Adrenal gland (tissue), 12 donors: ENCODE results near the gene INSYN2A. TPM values are rescaled to one million over a fixed set of nuclear protein-coding genes. Genes with fewer than 3 reads are reported as not detected.

ENCODE experiments used
- DNase-seq, 7 donors: peaks; one replicate each; pipeline ENCODE4 v3.0.0-alpha.2; 2019 to 2020
- H3K27ac ChIP-seq, 5 donors: fragments of 200-600 bp; sonication (generic) in 4 of 5; 1 replicate in 3 of 5; 2 replicates in 2 of 5; pipeline versions ENCODE4 v1.5.1 to v1.8.0; 2016 to 2020; ENCODE audit warnings: mild to moderate bottlenecking in 1 of 5
- H3K27me3 ChIP-seq: fragments of 200-600 bp; 2 replicates; pipeline ENCODE4 v1.8.0; 2021
- H3K36me3 ChIP-seq, 2 donors: fragments of 200-600 bp; replicated peaks in 1 of 2; 1 replicate in 1 of 2; 2 replicates in 1 of 2; pipeline versions ENCODE4 v1.5.1 to v1.8.0; 2018 to 2022
- H3K4me1 ChIP-seq, 2 donors: fragments of 200-600 bp; replicated peaks in 1 of 2; 1 replicate in 1 of 2; 2 replicates in 1 of 2; pipeline versions ENCODE4 v1.5.1 to v1.8.0; 2018 to 2021
- H3K4me3 ChIP-seq, 4 donors: fragments of 200-600 bp; sonication (generic) in 3 of 4; one replicate each; pipeline ENCODE4 v1.5.1; 2016 to 2018
- H3K9me3 ChIP-seq, 3 donors: fragments of 200-600 bp; sonication (generic) in 1 of 3; replicated peaks in 1 of 3; 1 replicate in 2 of 3; 2 replicates in 1 of 3; pipeline versions ENCODE4 v1.5.1 to v1.8.0; 2016 to 2021
- POLR2A ChIP-seq, 2 donors: fragments of 450-650 bp; IDR thresholded peaks; one replicate each; pipeline ENCODE4 v1.6.1; 2017; ENCODE audit warnings: antibody characterized with exemption in 2 of 2, mild to moderate bottlenecking in 2 of 2, moderate library complexity in 1 of 2
- whole genome bisulfite sequencing, 4 donors: extraction: QIAGEN DNeasy Blood & Tissue Kit in 2 of 4; methylation state at CpG; one replicate each; pipeline versions ENCODE4 v1.1.5 to v1.1.7; 2013 to 2017; 5-methylcytosine and 5-hydroxymethylcytosine counted together
- intact Hi-C, 2 donors: fragments of 100-400 bp; cut with DNase I; formaldehyde crosslinking; loops; one replicate each; pipeline versions ENCODE4 v1.14.1 to v1.15.0; 2022 to 2023
- polyA plus RNA-seq, 3 donors: library from polyadenylated mRNA; stranded (reverse); fragments of 200-250 nt in 2 of 3; fragments of 350-450 nt in 1 of 3; fragmentation: Illumina TruSeq in 1 of 3; extraction: RNeasy Lipid Tissue Mini Kit (QIAGEN cat#74804) in 1 of 3; gene quantifications; one replicate each; pipeline ENCODE4 v1.2.3, GENCODE V29; 2013 to 2014
- total RNA-seq, 9 donors: library from RNA; depleted of rRNA in 4 of 9; stranded (reverse); fragments of >200 nt in 4 of 9; fragments of 120-200 nt in 1 of 9; fragmentation: NEBNext Ultra II Directional in 1 of 9; extraction: Animal tissue kit (Norgen Biotek cat#: 25700) in 1 of 9; gene quantifications; one replicate each; pipeline versions ENCODE4 v1.1.0 to v1.2.4, GENCODE V29; 2013 to 2023
- TF ChIP-seq, protein P1 (sequence below), 6 experiments: fragments of 450-650 bp in 4 of 6; fragments of 200-600 bp in 2 of 6; sonication (generic) in 1 of 6; IDR thresholded peaks; 1 replicate in 5 of 6; 2 replicates in 1 of 6; pipeline versions ENCODE4 v1.5.1 to v1.8.0; 2016 to 2021; ENCODE audit warnings: antibody characterized with exemption in 6 of 6, mild to moderate bottlenecking in 2 of 6, moderate library complexity in 1 of 6
- donor health status: healthy with polysubstance abuse.
- donor health status: Bipolar disorder and iron deficiency.
- donor health status: DM: yes; HTN: yes; CAD: no.
- donor health status: DM: no; HTN: no; CAD: no.
- donor health status: DM: no; HTN: no; CAD: no.
- donor health status: DM: yes; HTN: yes; CAD: no.

The INSYN2A gene
- total and polyA plus RNA-seq, 12 donors: 0.07 to 0.08 TPM; not detected in 10

GRCh38 chr10:127198307-127198706 is 1.9 kb upstream of the INSYN2A start:
- intact Hi-C loops: no loop called here
- DNase-seq: no peak

GRCh38 chr10:127197154-127197432 is 702 bp upstream of the INSYN2A start:
- H3K27ac ChIP-seq: no peak overlapping the region
- no peaks in the 10 kb centered on the region for H3K36me3 ChIP-seq
- WGBS, 4 donors: 71 to 77% (median 74%) methylated on average over 4 to 5 of the region's 5 CpGs; no CpG with 5 or more reads in 1 of the 4 donors
- no peak overlapping the region for H3K4me3 ChIP-seq
- H3K27me3 ChIP-seq: peaks cover 13% of the 10 kb centered on the region
- no peaks in the 10 kb centered on the region for H3K9me3 ChIP-seq
- intact Hi-C loops: no loop called here
- TF ChIP-seq, protein P1, sequence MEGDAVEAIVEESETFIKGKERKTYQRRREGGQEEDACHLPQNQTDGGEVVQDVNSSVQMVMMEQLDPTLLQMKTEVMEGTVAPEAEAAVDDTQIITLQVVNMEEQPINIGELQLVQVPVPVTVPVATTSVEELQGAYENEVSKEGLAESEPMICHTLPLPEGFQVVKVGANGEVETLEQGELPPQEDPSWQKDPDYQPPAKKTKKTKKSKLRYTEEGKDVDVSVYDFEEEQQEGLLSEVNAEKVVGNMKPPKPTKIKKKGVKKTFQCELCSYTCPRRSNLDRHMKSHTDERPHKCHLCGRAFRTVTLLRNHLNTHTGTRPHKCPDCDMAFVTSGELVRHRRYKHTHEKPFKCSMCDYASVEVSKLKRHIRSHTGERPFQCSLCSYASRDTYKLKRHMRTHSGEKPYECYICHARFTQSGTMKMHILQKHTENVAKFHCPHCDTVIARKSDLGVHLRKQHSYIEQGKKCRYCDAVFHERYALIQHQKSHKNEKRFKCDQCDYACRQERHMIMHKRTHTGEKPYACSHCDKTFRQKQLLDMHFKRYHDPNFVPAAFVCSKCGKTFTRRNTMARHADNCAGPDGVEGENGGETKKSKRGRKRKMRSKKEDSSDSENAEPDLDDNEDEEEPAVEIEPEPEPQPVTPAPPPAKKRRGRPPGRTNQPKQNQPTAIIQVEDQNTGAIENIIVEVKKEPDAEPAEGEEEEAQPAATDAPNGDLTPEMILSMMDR (IDR thresholded peaks at IDR 0.05): no peak
- TF ChIP-seq POLR2A (IDR thresholded peaks at IDR 0.05): no peak
- no peak for DNase-seq
- peaks cover 8 to 12% of the 10 kb centered on the region in 2 donors for H3K4me1 ChIP-seq

More at GRCh38 chr10:127198307-127198706, 1.9 kb upstream of the INSYN2A start:
- H3K36me3 ChIP-seq: no peaks in the 10 kb centered on the region
- peaks cover 8 to 12% of the 10 kb centered on the region in 2 donors for H3K4me1 ChIP-seq
- H3K4me3 ChIP-seq: no peak overlapping the region
- peaks cover 7% of the 10 kb centered on the region for H3K27me3 ChIP-seq
- H3K27ac ChIP-seq: no peak overlapping the region
- TF ChIP-seq, protein P1 (IDR thresholded peaks at IDR 0.05): no peak
- no peak for TF ChIP-seq POLR2A (IDR thresholded peaks at IDR 0.05)
- H3K9me3 ChIP-seq: no peaks in the 10 kb centered on the region
- 55 to 71% (median 64%) methylated on average over 5 of the region's 5 CpGs for WGBS, 4 donors

DNA sequence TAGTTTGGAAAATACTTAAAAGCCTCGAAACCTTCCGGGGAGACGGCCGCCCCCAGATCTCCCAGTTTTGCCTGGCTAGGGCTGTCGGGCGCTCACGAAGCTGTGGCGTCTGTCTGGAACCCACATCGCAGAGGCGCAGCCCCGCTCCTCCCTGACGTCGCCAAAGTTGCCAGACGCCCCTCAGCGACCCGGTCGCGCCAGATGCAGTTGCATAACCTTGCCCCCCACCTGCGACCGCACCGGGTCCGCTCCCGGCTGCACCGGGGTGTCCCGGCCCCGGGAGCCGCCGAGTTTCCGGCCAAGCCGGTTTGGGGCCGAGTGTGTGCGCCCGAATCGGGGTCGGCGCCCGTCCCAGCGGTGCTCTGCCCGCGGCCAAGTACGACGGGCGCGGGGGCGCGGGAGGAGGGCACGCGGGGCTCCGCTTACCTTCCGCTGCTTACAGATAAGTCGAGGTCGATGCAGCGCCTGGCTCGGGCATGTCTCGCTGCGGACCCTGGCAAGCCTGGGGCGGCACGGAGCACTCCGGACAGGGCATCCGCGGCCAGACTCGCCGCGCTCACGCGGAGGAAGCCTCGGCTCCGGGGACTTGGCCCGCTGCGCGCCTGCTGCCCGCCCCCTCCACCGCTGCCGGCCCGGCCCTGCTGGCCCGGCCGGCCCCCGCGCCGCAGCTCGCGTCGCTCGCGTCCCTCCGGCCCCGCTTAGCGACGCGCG is 665 bp downstream of the INSYN2A start:
- peak overlapping the region in 2 of 4 donors; percentile 18 to 56 for H3K4me3 ChIP-seq
- 1 to 14% (median 3%) methylated on average over 8 to 91 of the region's 91 CpGs for WGBS, 4 donors
- no peaks in the 10 kb centered on the region for H3K36me3 ChIP-seq
- H3K27me3 ChIP-seq: peaks cover 13% of the 10 kb centered on the region
- TF ChIP-seq, protein P1 (IDR thresholded peaks at IDR 0.05): no peak
- no peak for TF ChIP-seq POLR2A (IDR thresholded peaks at IDR 0.05)
- peaks cover 8 to 12% of the 10 kb centered on the region in 2 donors for H3K4me1 ChIP-seq
- DNase-seq: no peak
- no peaks in the 10 kb centered on the region for H3K9me3 ChIP-seq
- intact Hi-C loops: no loop called here
- H3K27ac ChIP-seq: no peak overlapping the region

DNA sequence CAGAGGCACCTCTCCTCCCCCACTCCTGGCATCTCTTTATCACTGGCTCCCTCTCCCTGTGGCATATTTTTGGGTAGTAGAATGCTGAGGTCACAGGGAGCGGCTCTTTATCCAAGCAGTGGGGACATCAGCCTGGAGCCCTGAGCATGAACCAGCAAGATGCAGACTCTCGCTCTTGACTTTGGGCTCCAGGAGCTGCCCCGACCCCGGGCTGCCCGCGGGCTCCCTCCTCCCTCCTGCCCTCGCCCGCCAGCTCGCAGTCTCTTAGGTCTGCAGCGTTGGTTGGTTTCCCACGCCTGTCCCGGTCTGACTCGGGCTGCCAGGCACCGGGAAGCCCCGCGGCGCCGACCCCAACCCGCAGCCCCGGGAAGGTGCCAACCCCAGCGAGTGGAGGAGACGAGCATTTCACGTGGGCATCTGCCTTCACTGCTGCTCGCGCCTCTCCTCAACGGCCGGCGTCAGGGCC is 1.3 kb downstream of the INSYN2A start:
- intact Hi-C loops: no loop called here
- peaks cover 8 to 12% of the 10 kb centered on the region in 2 donors for H3K4me1 ChIP-seq
- TF ChIP-seq POLR2A (IDR thresholded peaks at IDR 0.05): no peak
- TF ChIP-seq, protein P1 (IDR thresholded peaks at IDR 0.05): no peak
- no peak overlapping the region for H3K27ac ChIP-seq
- H3K36me3 ChIP-seq: no peaks in the 10 kb centered on the region
- WGBS, 4 donors: 5 to 17% (median 8%) methylated on average over 8 to 28 of the region's 28 CpGs
- peak overlapping the region in 1 of 4 donors; percentile 56 for H3K4me3 ChIP-seq
- DNase-seq: no peak
- peaks cover 13% of the 10 kb centered on the region for H3K27me3 ChIP-seq
- H3K9me3 ChIP-seq: no peaks in the 10 kb centered on the region
